Transverse colon (tissue), 4 donors: ENCODE data around the gene PRICKLE1. TPM values are rescaled to one million over a fixed set of nuclear protein-coding genes. Genes with fewer than 3 reads are reported as not detected.

Experiments used
- DNase-seq: peaks from one replicate; pipeline ENCODE4 v3.0.0-alpha.2; 2019
- H3K27ac ChIP-seq, 4 donors: fragments of 200-600 bp; sonication (generic); 2 replicates each; pipeline ENCODE4 v1.5.1; 2016 to 2018; ENCODE audit warnings: inconsistent platforms in 4 of 4
- H3K27me3 ChIP-seq: fragments of 200-600 bp; sonication (generic); 2 replicates; pipeline ENCODE4 v1.5.1; 2017; ENCODE audit warnings: inconsistent platforms
- H3K36me3 ChIP-seq, 4 donors: fragments of 200-600 bp; sonication (generic); 2 replicates each; pipeline ENCODE4 v1.5.1; 2017 to 2019; ENCODE audit warnings: inconsistent platforms in 4 of 4
- H3K4me1 ChIP-seq, 4 donors: fragments of 200-600 bp; sonication (generic); 2 replicates each; pipeline ENCODE4 v1.5.1; 2017 to 2020; ENCODE audit warnings: inconsistent platforms in 4 of 4
- H3K4me3 ChIP-seq, 4 donors: fragments of 200-600 bp; sonication (generic); 1 replicate in 1 of 4; 2 replicates in 3 of 4; pipeline versions ENCODE4 v1.5.1 to v1.6.1; 2017 to 2019; ENCODE audit warnings: inconsistent platforms in 4 of 4
- H3K9me3 ChIP-seq, 2 donors: fragments of 200-600 bp; sonication (generic); 2 replicates each; pipeline ENCODE4 v1.5.1; 2017 to 2019; ENCODE audit warnings: inconsistent platforms in 2 of 2
- CTCF ChIP-seq, 5 experiments: fragments of 200-600 bp in 3 of 5; fragments of 450-650 bp in 2 of 5; sonication (generic) in 3 of 5; IDR thresholded peaks; 1 replicate in 2 of 5; 2 replicates in 3 of 5; pipeline ENCODE4 v1.5.1; 2016 to 2017; ENCODE audit warnings: antibody characterized with exemption in 5 of 5, inconsistent platforms in 3 of 5, mild to moderate bottlenecking in 2 of 5, moderate library complexity in 1 of 5
- EP300 ChIP-seq: sonication (generic); formaldehyde crosslinking; IDR thresholded peaks from one replicate; pipeline ENCODE4 v1.6.1; 2017; ENCODE audit warnings: antibody characterized with exemption, low read depth
- POLR2A ChIP-seq: fragments of 450-650 bp; IDR thresholded peaks from one replicate; pipeline ENCODE4 v1.6.1; 2016; ENCODE audit warnings: antibody characterized with exemption, mild to moderate bottlenecking, moderate library complexity
- POLR2AphosphoS5 ChIP-seq, 3 donors: sonication (generic); formaldehyde crosslinking; IDR thresholded peaks; one replicate each; pipeline ENCODE4 v1.6.1; 2016; ENCODE audit warnings: antibody characterized with exemption in 3 of 3
- WGBS, 2 donors: methylation state at CpG; one replicate each; pipeline ENCODE4 v1.1.5; 2018; ENCODE audit warnings: low coverage in 1 of 2; 5-methylcytosine and 5-hydroxymethylcytosine counted together
- in situ Hi-C, 4 donors: fragments of 200-750 bp; cut with MboI; loops; one replicate each; pipeline versions ENCODE4 v1.15.0 to v1.15.1; 2017; ENCODE audit warnings: low sequenced_read_pairs in 3 of 4, low pct_ligation_motif_present in 1 of 4, low pct_unique_long_range_greater_than_20kb in 1 of 4
- intact Hi-C: fragments of 100-400 bp; cut with DNase I; formaldehyde crosslinking; loops from one replicate; pipeline ENCODE4 v1.15.1; 2023; ENCODE audit warnings: low total_unique reads
- total RNA-seq, 4 donors: library from RNA; depleted of rRNA; stranded (reverse); fragments of >200 nt; gene quantifications; one replicate each; pipeline ENCODE4 v1.1.0, GENCODE V29; 2016

Gene PRICKLE1
- total RNA-seq, 4 donors from 2014 or later: 1.2 to 6.4 (median 2.8) TPM

- H3K27ac ChIP-seq: peak overlapping the region; percentile 82 to 87 (median 84)
- in situ Hi-C loops: loop anchor here in 2 of 4 donors (25.0 kb wide), 2 partner anchors 104 to 804 kb away; partner anchors contain the start of gene PRICKLE1 (in 1 of the 2)
Measured at GRCh38 chr12:42482748-42483520, 106.6 kb downstream of the PRICKLE1 start.

GRCh38 chr12:42482041-42482747 lies 107.4 kb downstream of the PRICKLE1 start:
- Histone ChIP-seq H3K4me3 (peak overlapping the region; percentile 50 to 70 (median 64)), H3K9me3 (no peaks in the 10 kb centered on the region), H3K27me3 (peaks cover 40% of the 10 kb centered on the region), H3K27ac (peak overlapping the region; percentile 82 to 87 (median 84)), H3K36me3 (no peaks in the 10 kb centered on the region), H3K4me1 (peaks cover 0 to 18% (median 8%) of the 10 kb centered on the region in 4 donors)
- intact Hi-C loops (loop anchor here (5.0 kb wide), 1 partner anchor 90 kb away; no protein-coding TSS in a partner anchor), in situ Hi-C loops (loop anchor here in 2 of 4 donors (25.0 kb wide), 2 partner anchors 105 to 805 kb away; partner anchors contain the start of gene PRICKLE1 (in 1 of the 2))
- no peak for DNase-seq
- TF ChIP-seq CTCF (IDR thresholded peaks at IDR 0.05): no peak
- no peak for TF ChIP-seq POLR2A
- no peak for TF ChIP-seq EP300
- TF ChIP-seq POLR2AphosphoS5 (IDR thresholded peaks at IDR 0.05): no peak
- WGBS, 2 donors: 49 to 63% methylated on average over 4 to 18 of the region's 18 CpGs

More at GRCh38 chr12:42482748-42483520, 106.6 kb downstream of the PRICKLE1 start:
- 1 to 20% methylated on average over 1 to 57 of the region's 83 CpGs for WGBS, 2 donors
- no peak for TF ChIP-seq EP300
- peak; percentile 71 to 95 (median 85) for TF ChIP-seq CTCF (IDR thresholded peaks at IDR 0.05)
- H3K36me3 ChIP-seq: no peaks in the 10 kb centered on the region
- H3K27me3 ChIP-seq: peaks cover 40% of the 10 kb centered on the region
- no peaks in the 10 kb centered on the region for H3K9me3 ChIP-seq
- peaks cover 0 to 18% (median 8%) of the 10 kb centered on the region in 4 donors for H3K4me1 ChIP-seq
- peak; percentile 66 for DNase-seq
- H3K4me3 ChIP-seq: peak overlapping the region; percentile 50 to 70 (median 64)
- intact Hi-C loops: loop anchor here (5.0 kb wide), 1 partner anchor 89 kb away; no protein-coding TSS in a partner anchor

GRCh38 chr12:42481368-42481767 lies 108.2 kb downstream of the PRICKLE1 start:
- WGBS, 2 donors: 63 to 80% methylated on average over 1 of the region's 1 CpG
- H3K4me3 ChIP-seq: no peak overlapping the region
- no peak for TF ChIP-seq POLR2AphosphoS5 (IDR thresholded peaks at IDR 0.05)
- TF ChIP-seq EP300: no peak
- TF ChIP-seq CTCF (IDR thresholded peaks at IDR 0.05): no peak
- no peak for TF ChIP-seq POLR2A
- DNase-seq: no peak
- intact Hi-C loops (loop anchor here (5.0 kb wide), 1 partner anchor 91 kb away; no protein-coding TSS in a partner anchor), in situ Hi-C loops (loop anchor here in 2 of 4 donors (25.0 kb wide), 2 partner anchors 106 to 806 kb away; partner anchors contain the start of gene PRICKLE1 (in 1 of the 2))
- no peaks in the 10 kb centered on the region for H3K9me3 ChIP-seq
- H3K36me3 ChIP-seq: no peaks in the 10 kb centered on the region
- H3K4me1 ChIP-seq: peaks cover 0 to 18% (median 8%) of the 10 kb centered on the region in 4 donors
- peak overlapping the region in 1 of 4 donors; percentile 82 for H3K27ac ChIP-seq
- H3K27me3 ChIP-seq: peaks cover 40% of the 10 kb centered on the region

- TF ChIP-seq EP300: no peak
- no peak for TF ChIP-seq POLR2AphosphoS5 (IDR thresholded peaks at IDR 0.05)
- no peak for TF ChIP-seq CTCF (IDR thresholded peaks at IDR 0.05)
- TF ChIP-seq POLR2A: no peak
- intact Hi-C loops (no loop called here), in situ Hi-C loops (loop anchor here in 2 of 4 donors (25.0 kb wide), 2 partner anchors 109 to 809 kb away; partner anchors contain the start of gene PRICKLE1 (in 1 of the 2))
- peaks cover 0 to 23% (median 4%) of the 10 kb centered on the region in 4 donors for H3K4me1 ChIP-seq
- no peaks in the 10 kb centered on the region for H3K36me3 ChIP-seq
- H3K27me3 ChIP-seq: peaks cover 24% of the 10 kb centered on the region
- H3K4me3 ChIP-seq: no peak overlapping the region
- no peaks in the 10 kb centered on the region for H3K9me3 ChIP-seq
- DNase-seq: no peak
- no peak overlapping the region for H3K27ac ChIP-seq
- WGBS, 2 donors: 70 to 74% methylated on average over 1 of the region's 1 CpG
Measured at GRCh38 chr12:42477941-42478340, 111.6 kb downstream of the PRICKLE1 start.
